IMR-90 (cell line): ENCODE measurements around the gene C3AR1. TPM values are rescaled to one million over a fixed set of nuclear protein-coding genes. Genes with fewer than 3 reads are reported as not detected.

ENCODE experiments used
- ATAC-seq: fragments of 200-7000 bp; cut with Tn5 transposase; 2 replicates; pipeline ENCODE4 v1.9.1; 2020; ENCODE audit warnings: low read depth, mild to moderate bottlenecking, moderate library complexity
- BruUV-seq: library from RNA; stranded (reverse); fragments of 400-500 nt; replicated peaks from 2 replicates; lab custom pipeline; 2021; lab: Mats Ljungman, UMichigan
- CTCF ChIA-PET: fragments of 300-600 bp; formaldehyde crosslinking; extraction: SDS; loops from one replicate; lab custom pipeline; 2021; ENCODE audit warnings: antibody characterized with exemption; lab: Yijun Ruan, JAX
- POLR2A ChIA-PET: fragments of 300-600 bp; sonication (Branson Sonifier 250); formaldehyde crosslinking; loops from one replicate; lab custom pipeline; 2022; ENCODE audit warnings: antibody characterized with exemption; ENCODE audit not compliant: unreplicated experiment; lab: Charles Lee
- DNase-seq: peaks from one replicate; pipeline ENCODE4 v3.0.0; 2013
- H2AFZ ChIP-seq: replicated peaks from 2 replicates; pipeline ENCODE3; 2013; ENCODE audit warnings: low read length, mild to moderate bottlenecking; ENCODE audit not compliant: poor library complexity
- H2AK5ac ChIP-seq: 2 replicates; pipeline ENCODE4 v1.6.1; 2013; ENCODE audit warnings: low read depth, low read length, inconsistent platforms
- H2AK9ac ChIP-seq: replicated peaks from 2 replicates; pipeline ENCODE3; 2013; ENCODE audit warnings: mild to moderate bottlenecking, low read depth, low read length, moderate library complexity; ENCODE audit not compliant: poor library complexity
- H2BK120ac ChIP-seq: 2 replicates; pipeline ENCODE4 v1.6.1; 2013; ENCODE audit warnings: low read depth, low read length, inconsistent platforms
- H2BK15ac ChIP-seq: 3 replicates; pipeline ENCODE4 v1.6.1; 2013; ENCODE audit warnings: low read depth, low read length, inconsistent platforms
- H2BK20ac ChIP-seq: 2 replicates; pipeline ENCODE4 v1.6.1; 2013; ENCODE audit warnings: low read depth, mild to moderate bottlenecking, inconsistent platforms, low read length, moderate library complexity
- H2BK5ac ChIP-seq: 2 replicates; pipeline ENCODE4 v1.6.1; 2013; ENCODE audit warnings: mild to moderate bottlenecking, low read depth, low read length, inconsistent platforms; ENCODE audit not compliant: poor library complexity, severe bottlenecking
- H3K14ac ChIP-seq: replicated peaks from 2 replicates; pipeline ENCODE4 v1.6.1; 2013; ENCODE audit warnings: low read depth, low read length, inconsistent platforms
- H3K18ac ChIP-seq: 2 replicates; pipeline ENCODE4 v1.6.1; 2013; ENCODE audit warnings: low read depth, low read length, control low read depth
- H3K23ac ChIP-seq: 2 replicates; pipeline ENCODE4 v1.6.1; 2013; ENCODE audit warnings: low read depth, low read length, inconsistent platforms
- H3K27ac ChIP-seq: 2 replicates; pipeline ENCODE4 v1.5.1; 2013; ENCODE audit warnings: mild to moderate bottlenecking, control low read depth, low read length; ENCODE audit not compliant: insufficient read depth
- H3K27me3 ChIP-seq: 2 replicates; pipeline ENCODE4 v1.6.1; 2013; ENCODE audit warnings: low read length; ENCODE audit not compliant: control insufficient read depth, insufficient read depth
- H3K36me3 ChIP-seq: 2 replicates; pipeline ENCODE4 v1.6.1; 2013; ENCODE audit warnings: low read length, mixed read lengths; ENCODE audit not compliant: control insufficient read depth, insufficient read depth
- H3K4ac ChIP-seq: 2 replicates; pipeline ENCODE4 v1.6.1; 2013; ENCODE audit warnings: low read depth, low read length, inconsistent platforms
- H3K4me1 ChIP-seq: 2 replicates; pipeline ENCODE4 v1.6.1; 2013; ENCODE audit warnings: low read length, mixed read lengths; ENCODE audit not compliant: control insufficient read depth, insufficient read depth
- H3K4me2 ChIP-seq: 2 replicates; pipeline ENCODE4 v1.6.1; 2013; ENCODE audit warnings: low read depth, mild to moderate bottlenecking, control low read depth, low read length, moderate library complexity
- H3K4me3 ChIP-seq: 2 replicates; pipeline ENCODE4 v1.5.1; 2013; ENCODE audit warnings: low read depth, mild to moderate bottlenecking, control low read depth, low read length, moderate library complexity; ENCODE audit not compliant: insufficient read depth
- H3K56ac ChIP-seq: 2 replicates; pipeline ENCODE4 v1.6.1; 2013; ENCODE audit warnings: low read length, inconsistent platforms; ENCODE audit not compliant: insufficient read depth; ENCODE audit errors: extremely low read depth
- H3K79me1 ChIP-seq, 2 experiments: 2 replicates each; pipeline ENCODE4 v1.6.1; 2013; ENCODE audit warnings: low read length in 2 of 2, inconsistent platforms in 1 of 2, low read depth in 1 of 2
- H3K9ac ChIP-seq: 2 replicates; pipeline ENCODE4 v1.6.1; 2013; ENCODE audit warnings: low read depth, low read length, control low read depth
- H3K9me1 ChIP-seq: 2 replicates; pipeline ENCODE4 v1.6.1; 2013; ENCODE audit warnings: low read length, inconsistent platforms; ENCODE audit not compliant: insufficient read depth
- H3K9me3 ChIP-seq: 2 replicates; pipeline ENCODE4 v1.6.1; 2013; ENCODE audit warnings: low read length; ENCODE audit not compliant: control insufficient read depth, insufficient read depth
- H4K20me1 ChIP-seq: 2 replicates; pipeline ENCODE4 v1.6.1; 2013; ENCODE audit warnings: low read length, inconsistent platforms; ENCODE audit not compliant: insufficient read depth
- H4K5ac ChIP-seq: 2 replicates; pipeline ENCODE4 v1.6.1; 2013; ENCODE audit warnings: mild to moderate bottlenecking, low read depth, low read length, control low read depth
- H4K8ac ChIP-seq, 2 experiments: 2 replicates each; pipeline ENCODE4 v1.6.1; 2013; ENCODE audit warnings: low read depth in 2 of 2, low read length in 2 of 2, control low read depth in 1 of 2, inconsistent platforms in 1 of 2
- H4K91ac ChIP-seq: 2 replicates; pipeline ENCODE4 v1.6.1; 2013; ENCODE audit warnings: low read depth, low read length, inconsistent platforms; ENCODE audit not compliant: insufficient read depth
- BHLHE40 ChIP-seq: fragments of 150-350 bp; IDR thresholded peaks from 2 replicates; pipeline ENCODE4 v1.6.1; 2016; ENCODE audit warnings: mild to moderate bottlenecking, low read depth, low read length
- MAZ ChIP-seq: IDR thresholded peaks from 2 replicates; pipeline ENCODE4 v1.6.1; 2012; ENCODE audit warnings: low read depth, mild to moderate bottlenecking, low read length, improper control_type of control experiment, moderate library complexity, borderline replicate concordance
- POLR2A ChIP-seq: IDR thresholded peaks from 2 replicates; pipeline ENCODE4 v1.6.1; 2012; ENCODE audit warnings: mild to moderate bottlenecking, low read depth, low read length
- RAD21 ChIP-seq: IDR thresholded peaks from 2 replicates; pipeline ENCODE4 v1.6.1; 2012; ENCODE audit warnings: low read length, improper control_type of control experiment
- RFX5 ChIP-seq: IDR thresholded peaks from 2 replicates; pipeline ENCODE4 v1.8.0; 2012; ENCODE audit warnings: low read depth, mild to moderate bottlenecking, low read length, moderate library complexity
- WGBS, 2 experiments: methylation state at CpG; one replicate each; pipeline versions ENCODE4 v1.1.5 to v1.1.7; 2013; ENCODE audit warnings: missing lambda C conversion rate in 2 of 2; ENCODE audit not compliant: insufficient read length in 1 of 2; ENCODE audit errors: extremely low coverage in 2 of 2; 5-methylcytosine and 5-hydroxymethylcytosine counted together
- dilution Hi-C: fragments of 300-500 bp; cut with HindIII; formaldehyde crosslinking; loops from one replicate; pipeline ENCODE4 v1.14.3; 2018; ENCODE audit warnings: low sequenced_read_pairs; ENCODE audit not compliant: unreplicated experiment
- in situ Hi-C: fragments of 300-500 bp; cut with MboI; formaldehyde crosslinking; loops from 3 replicates; pipeline ENCODE4 v1.14.3; 2019; ENCODE audit warnings: low sequenced_read_pairs, inconsistent platforms, mixed read lengths
- intact Hi-C: fragments of 100-400 bp; cut with micrococcal nuclease; formaldehyde crosslinking; loops from 2 replicates; pipeline ENCODE4 v1.10.0; 2022
- polyA plus RNA-seq, 3 experiments: library from polyadenylated mRNA; depleted of rRNA; stranded (reverse); fragments of >200 nt; gene quantifications; 2 replicates each; pipeline ENCODE4 v1.2.3, GENCODE V29; 2012; ENCODE audit warnings: low replicate concordance in 1 of 3
- total RNA-seq: library from RNA; depleted of rRNA; stranded (reverse); fragments of >200 nt; gene quantifications from 2 replicates; pipeline ENCODE4 v1.2.3, GENCODE V29; 2012

Gene C3AR1
- total and polyA plus RNA-seq, 2 of the 4 experiments (the other 2 are of a cell fraction) = 0.31 to 0.36 TPM

GRCh38 chr12:8048906-8049305 is 17.3 kb downstream of the C3AR1 start:
- DNase-seq = no peak
- WGBS, 2 experiments = 20% methylated on average over 1 of the region's 4 CpGs; no CpG with 5 or more reads in 1 of the 2 experiments
- H3K36me3 ChIP-seq = peaks cover 43% of the 10 kb centered on the region

More at GRCh38 chr12:8048906-8049305, 17.3 kb downstream of the C3AR1 start:
- H3K27me3 ChIP-seq = no peaks in the 10 kb centered on the region
- H2AFZ ChIP-seq = no peak overlapping the region
- no peaks in the 10 kb centered on the region; the same call in 1 of the 2 replicates for H4K20me1 ChIP-seq
- no peak overlapping the region for H3K4ac ChIP-seq
- no peak overlapping the region for H3K14ac ChIP-seq
- no peak overlapping the region for H4K5ac ChIP-seq
- no peaks in the 10 kb centered on the region for H3K9me3 ChIP-seq
- TF ChIP-seq POLR2A = no peak
- TF ChIP-seq RAD21 = no peak
- TF ChIP-seq BHLHE40 = no peak
- no peak for TF ChIP-seq MAZ
- no peak for TF ChIP-seq RFX5
- no peaks in the 10 kb centered on the region for H3K4me1 ChIP-seq
- H2AK5ac ChIP-seq = no peak overlapping the region
- no peak overlapping the region for H4K8ac ChIP-seq
- H2BK120ac ChIP-seq = no peak overlapping the region
- dilution Hi-C loops = no loop called here
- no peaks in the 10 kb centered on the region for H3K9me1 ChIP-seq
- H3K4me2 ChIP-seq = no peak overlapping the region
- intact Hi-C loops = no loop called here
- no peak overlapping the region for H3K27ac ChIP-seq
- H2BK20ac ChIP-seq = no peak overlapping the region
- H2BK5ac ChIP-seq = no peak overlapping the region
- no peak overlapping the region for H3K23ac ChIP-seq
- no peak overlapping the region for H4K91ac ChIP-seq
- in situ Hi-C loops = loop anchor here (25.0 kb wide), 1 partner anchor 412 kb away; no protein-coding TSS in a partner anchor
- H2BK15ac ChIP-seq = no peak overlapping the region
- H3K4me3 ChIP-seq = no peak overlapping the region
- H3K56ac ChIP-seq = no peak overlapping the region
- CTCF ChIA-PET = interaction anchor here (0.9 kb wide), 1 partner anchor 29 kb away, joined by 4 read pairs; no protein-coding TSS in a partner anchor
- no peak for ATAC-seq
- H2AK9ac ChIP-seq = no peak overlapping the region
- H3K9ac ChIP-seq = no peak overlapping the region
- H3K18ac ChIP-seq = no peak overlapping the region
- no peaks in the 10 kb centered on the region; a peak in 2 of 4 replicates for H3K79me1 ChIP-seq
- POLR2A ChIA-PET = no interaction called here
- BruUV-seq = no TSS peak
